Myocyte (in vitro differentiated cells): ENCODE measurements around the gene LRRC75B. TPM values are rescaled to one million over a fixed set of nuclear protein-coding genes. Genes with fewer than 3 reads are reported as not detected.

Experiments used
- DNase-seq: peaks from one replicate; pipeline ENCODE4 v3.0.0-alpha.2; 2012; ENCODE audit warnings: low read depth
- total RNA-seq: library from RNA; depleted of rRNA; stranded (reverse); fragments of >200 nt; gene quantifications from 2 replicates; pipeline ENCODE4 v1.2.3, GENCODE V29; 2014

The LRRC75B gene
- total RNA-seq, 1 donor from 2014 or later = 10.0 TPM

DNA sequence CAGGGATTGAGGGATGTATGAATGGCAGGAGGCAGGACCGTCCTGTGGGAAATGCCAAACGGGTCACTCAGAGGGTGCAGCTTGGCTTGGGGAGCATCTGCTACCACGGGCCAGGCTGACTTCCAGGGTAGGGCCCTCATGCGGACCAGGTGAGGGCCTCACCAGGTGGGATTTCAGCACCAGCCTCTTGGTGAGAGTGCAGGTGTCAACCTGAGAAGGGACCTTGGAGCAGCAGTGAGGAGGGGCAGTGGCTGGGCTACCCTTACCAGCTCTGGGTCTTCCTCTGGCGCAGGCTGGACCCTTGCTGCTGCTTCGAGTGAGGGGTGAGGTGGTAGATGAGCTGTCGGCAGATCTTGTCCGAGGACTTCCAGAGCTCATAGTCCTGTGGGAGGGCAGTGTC is 4.9 kb downstream of the LRRC75B start:
- DNase-seq = no peak

DNA sequence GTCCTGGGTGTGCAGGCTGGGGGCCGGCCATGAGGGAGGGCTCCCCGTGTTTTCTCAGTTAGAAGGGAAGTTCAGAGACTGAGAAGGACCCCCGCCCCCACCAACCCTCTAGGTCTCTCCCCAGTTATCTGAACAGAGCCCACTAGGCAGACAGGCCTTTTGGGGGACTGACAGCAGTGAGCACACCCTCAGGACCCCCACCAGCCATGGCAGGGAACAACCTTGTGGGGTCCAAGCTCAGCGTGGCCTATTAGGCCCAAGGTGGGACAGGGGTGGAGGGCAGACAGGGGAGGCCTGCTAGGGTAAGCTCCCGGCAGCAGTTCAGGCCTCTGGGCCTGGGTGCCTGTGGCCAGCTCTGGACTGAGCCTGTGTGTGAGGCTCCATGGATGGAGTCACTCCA is 5.6 kb downstream of the LRRC75B start:
- DNase-seq = no peak

DNA sequence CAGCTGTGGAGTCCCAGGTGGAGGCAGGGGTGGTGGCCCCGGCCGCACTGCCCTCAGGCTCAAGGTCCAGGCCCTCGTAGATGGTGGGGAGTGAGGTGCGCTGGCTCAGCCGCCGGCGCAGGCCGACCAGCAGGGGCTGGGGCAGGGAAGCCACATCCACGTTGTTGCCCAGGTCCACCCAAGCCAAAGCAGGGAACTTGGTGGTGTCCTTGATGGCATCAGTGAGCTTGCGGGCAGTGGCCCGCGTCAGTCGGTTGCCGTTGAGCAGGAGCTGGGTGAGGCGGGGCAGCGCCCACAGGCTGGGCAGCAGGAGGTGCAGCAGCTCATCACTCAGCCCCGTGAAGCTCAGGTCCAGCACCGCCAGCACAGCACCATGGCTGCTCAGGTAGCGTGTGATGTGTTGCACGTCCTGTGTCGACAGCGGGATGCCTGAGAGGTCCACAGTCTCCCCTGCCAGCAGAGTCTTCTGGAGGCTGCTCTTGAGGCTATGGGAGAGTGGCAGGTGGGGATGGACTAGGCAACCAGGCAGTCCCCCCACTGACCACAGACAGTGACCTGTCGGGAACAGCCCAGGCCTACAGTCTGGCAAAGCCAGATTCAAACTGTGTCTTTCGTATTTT is 6.8 kb downstream of the LRRC75B start:
- DNase-seq = no peak

DNA sequence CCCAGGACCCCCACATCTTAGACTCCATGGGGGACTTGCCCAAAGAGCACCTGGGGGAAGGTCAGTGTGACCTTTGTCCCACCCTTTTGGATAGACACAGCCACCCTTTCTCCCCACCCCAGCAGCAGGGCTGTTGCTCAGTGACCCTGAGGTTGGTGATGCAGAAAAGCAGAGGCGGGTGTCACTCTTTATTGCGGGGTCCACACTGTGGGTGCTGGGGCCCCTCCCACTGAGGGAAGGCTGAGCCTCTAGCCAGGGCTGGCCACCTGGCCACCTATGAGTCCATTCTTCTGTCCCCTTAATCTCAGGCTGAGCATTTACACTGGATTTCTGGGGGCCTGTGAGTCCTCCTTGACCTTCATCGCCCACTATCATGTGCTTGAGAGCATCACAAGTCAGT is 7.4 kb downstream of the LRRC75B start:
- DNase-seq = no peak

DNA sequence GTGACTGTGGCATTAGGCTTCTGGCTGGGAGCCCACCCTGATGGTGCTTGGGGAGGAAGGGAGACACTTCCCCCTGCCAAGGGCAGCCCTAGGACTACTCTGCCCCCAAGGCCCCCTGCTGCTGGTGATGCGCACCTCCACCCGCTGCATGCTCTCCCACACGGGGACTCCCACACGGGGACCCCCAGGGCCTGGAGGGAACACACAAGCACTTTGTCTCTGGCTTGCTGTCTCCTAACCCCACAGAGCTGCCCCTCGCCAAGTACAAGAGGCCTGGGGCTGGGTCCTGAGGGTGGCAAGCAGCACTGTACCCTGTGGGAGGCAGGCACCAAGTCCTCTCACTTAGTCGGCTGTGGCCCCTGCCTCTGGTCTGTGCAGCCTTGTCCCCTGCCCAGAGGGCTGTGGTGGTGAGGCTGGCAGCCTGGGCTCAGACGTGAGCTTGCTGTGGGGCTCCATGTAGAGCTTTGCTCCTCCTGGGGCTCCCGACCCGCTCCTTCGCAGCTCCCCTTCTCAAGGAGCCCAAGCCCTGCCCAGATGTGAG is 7.9 kb downstream of the LRRC75B start:
- DNase-seq = no peak

DNA sequence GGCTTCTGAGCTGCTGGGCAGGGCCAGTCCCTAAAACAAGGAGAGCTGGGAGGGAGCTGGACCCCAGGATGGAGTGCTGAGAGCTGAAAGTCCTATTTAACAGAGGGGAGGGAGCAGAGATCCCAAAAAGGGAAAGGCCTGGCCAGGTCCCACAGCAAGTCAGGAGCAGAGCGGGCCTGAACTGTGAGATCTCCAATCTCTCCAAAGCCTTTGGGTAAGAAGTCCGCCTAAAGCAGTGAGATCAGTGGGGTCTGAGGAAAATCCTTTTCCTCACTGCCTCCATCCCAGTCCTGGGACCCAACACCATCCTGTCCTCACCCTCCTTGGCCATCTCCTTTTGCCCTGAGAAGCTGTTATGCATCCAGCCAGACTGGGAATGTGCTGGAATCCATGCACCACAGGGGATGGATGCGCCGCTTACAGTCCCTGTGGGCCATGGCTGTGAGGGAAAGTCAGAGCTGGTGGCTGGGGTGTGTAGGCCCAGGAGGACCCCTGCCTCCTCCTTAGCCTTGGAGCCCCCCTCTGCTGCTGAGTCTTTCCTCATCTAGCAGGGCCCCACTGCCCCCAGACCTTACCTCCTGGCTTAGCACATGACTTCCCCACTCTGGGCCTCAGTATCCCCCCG is 8.6 kb downstream of the LRRC75B start:
- DNase-seq = no peak

DNA sequence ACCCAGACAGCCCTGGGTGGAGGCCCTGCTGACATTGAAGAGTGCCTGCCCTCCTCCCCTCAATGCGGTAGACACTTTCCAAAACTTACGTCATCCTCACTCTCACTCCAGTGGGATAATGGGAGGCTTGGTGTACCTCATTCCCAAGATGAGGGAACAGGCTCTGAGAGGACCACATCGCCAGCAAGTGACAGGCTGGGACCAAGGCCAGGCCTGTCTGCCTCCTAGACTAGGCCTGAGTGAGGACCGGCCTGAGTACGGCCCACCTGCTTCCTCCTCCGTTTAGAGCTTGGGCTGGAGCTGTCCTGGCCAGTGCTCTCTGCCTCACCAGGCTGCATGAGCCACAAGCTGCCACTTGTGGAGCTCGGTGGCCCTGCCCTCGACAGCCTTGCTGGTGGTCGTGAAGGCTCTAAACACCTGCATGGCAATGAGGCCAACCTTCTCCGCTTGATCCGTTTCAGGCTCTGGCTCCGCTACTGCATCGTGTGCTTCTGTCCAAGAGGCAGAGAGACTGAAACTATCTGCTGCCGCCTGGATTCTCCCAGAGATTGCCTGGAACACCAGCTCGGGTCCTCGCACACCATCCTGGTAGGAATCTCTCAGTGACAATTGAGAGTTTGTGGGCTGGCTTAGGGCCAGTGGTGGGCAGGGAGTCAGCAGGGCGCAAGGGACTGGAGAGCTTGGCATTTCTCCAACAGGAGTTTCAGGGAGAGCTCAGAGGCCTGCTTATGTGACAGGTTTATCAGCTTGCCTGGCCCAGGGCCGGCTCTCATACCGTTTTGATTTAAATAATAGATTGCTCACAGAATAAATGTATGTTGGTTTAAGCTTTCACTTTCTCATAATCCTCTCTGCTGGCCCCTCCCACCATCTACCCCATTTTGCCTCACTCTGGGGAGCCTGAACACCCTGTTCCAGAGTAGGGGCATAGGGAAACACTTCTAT is 9.4 kb downstream of the LRRC75B start:
- DNase-seq = peak; percentile 78

DNA sequence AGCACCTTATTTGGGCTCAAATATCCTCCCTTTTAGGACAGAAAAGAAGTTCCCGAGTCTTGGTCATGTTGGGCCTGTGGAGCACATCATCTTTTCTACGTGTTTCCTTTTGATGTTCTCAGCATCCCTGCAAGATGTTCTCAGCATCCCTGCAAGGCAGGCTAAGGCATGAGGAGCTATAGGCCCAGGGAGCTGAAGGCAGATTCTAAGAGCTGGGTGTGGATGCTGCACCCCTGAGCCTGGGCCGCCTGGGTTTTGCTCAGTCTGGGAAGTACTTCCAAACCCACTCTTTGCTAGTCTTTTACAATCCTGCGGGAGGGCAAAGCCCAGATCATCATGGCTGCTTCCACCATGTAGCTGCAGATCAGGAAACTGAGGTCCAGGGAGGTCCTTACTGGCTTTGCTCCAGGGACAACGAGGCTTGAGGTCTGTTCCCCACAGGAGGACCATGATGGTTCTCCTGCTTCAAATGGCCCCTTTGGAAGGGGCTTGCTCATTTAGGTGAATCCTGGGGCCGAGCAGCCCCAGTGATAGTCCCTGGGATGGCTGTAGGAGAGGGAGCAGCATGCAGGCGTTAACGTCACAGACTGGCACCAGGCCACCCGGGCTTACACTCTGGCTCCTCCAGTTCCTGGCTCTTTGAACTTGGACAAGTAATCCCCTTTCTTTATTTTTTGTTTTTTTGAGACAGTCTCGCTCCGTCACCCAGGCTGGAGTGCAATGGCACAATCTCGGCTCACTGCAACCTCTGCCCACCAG is 10.6 kb downstream of the LRRC75B start:
- DNase-seq = no peak

DNA sequence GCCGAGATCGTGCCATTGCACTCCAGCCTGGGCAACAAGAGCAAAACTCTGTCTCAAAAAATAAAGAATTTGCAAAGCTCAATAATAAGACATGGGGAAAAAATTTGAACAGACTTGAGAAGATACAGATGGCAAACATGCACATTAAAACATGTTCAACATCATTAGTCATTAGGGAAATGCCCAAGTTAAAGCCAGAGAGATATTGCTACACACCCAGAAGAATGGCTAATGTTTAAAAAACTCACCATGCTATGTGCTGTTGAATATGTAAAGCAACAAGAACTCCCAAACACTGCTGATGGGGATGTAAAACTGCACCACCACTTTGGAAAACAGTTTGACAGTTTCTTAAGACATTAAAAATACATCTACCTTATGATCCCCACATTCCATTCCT is 12.6 kb downstream of the LRRC75B start:
- no peak for DNase-seq

DNA sequence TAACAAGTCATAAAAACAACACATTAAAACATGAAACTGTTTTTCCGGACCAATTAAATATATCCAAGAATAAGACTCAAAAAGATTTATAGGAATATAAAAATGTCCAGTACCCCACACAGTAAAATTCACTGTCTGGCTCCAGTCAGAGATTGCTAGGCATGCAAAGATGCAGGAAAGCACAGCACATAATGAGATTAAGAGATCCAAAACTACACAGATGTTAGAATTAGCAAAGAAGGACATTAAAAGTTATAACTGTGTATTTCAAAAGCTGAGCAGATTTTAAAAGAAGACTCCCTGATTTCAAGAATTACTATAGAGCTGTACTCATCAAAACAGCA is 13.6 kb downstream of the LRRC75B start:
- DNase-seq = no peak

DNA sequence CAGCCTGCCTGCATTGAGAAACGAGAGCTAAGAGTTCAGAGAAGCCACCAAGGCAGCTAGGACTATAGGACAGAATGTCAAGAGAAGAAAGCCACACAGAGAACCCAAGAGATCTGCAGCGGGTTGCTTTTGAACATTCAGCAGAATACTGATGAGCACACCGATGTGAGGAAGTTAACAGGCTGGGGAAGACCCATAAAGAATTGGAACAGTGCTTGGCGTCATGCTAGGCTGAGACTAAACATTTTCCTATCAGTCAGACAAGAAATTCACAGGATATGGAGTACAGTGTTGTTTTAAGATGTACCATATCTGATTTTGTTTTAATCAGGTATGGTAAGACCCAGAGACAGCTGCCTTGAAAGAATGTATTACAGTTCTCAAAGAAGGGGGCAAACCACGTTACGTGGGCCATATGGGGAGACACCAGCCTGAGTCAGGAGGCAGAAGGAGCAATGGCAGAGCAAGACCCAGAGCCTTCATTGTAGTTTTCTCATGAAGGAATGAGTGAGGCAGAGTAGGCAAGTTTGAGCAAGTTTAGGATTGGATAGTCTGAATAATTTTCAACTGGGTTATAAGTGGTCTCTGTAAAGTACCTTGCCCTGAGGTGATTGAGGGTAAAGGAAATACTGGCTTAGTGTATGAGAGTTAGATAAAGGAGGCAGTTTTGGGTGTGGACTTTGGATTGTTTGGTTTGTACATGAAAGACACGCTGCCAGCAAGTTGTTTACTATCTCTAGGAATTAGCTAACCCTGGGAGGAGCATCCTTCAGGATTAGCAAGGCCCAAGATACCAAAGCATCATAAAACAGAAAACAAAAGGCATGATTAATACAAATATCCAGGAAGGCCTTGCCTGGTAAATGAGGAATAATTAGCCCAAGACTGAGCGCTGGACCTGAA is 14.3 kb downstream of the LRRC75B start:
- DNase-seq = no peak

DNA sequence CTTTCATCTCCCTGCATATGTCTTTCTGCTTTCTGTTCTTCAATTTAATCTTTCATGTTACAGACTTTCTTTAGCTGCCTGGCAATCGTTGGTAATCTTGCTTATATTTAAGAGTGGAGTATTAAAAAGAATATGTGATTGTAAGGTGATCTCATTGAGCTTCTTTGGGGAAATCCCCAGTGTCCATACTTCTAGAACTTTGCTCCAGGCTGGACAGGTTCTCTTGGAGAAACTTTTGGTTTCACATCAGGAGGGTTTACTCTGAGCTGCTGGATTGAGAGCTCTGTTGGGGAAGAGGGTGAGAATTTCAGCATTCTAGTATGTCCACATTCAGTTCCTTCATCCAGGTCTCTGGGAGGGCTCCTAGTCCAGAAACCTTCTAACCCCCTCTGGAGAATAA is 16.1 kb downstream of the LRRC75B start:
- DNase-seq = no peak

DNA sequence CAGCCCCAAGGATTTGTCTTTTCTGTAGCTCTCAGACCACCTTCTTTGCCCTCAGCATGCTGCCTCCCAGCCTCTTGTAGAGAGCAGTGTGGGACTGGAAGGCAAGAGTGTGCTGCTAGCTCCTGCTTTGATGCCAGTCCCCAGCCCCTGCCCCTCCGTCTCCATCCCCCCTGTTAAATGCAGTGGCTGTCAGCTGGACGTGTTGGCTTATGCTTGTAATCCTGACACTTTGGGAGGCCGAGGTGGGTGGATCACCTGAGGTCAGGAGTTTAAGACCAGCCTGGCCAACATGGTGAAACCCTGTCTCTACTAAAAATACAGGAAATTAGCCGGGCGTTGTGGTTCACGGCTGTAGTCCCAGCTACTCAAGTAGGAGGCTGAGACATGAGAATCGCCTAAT is 21.6 kb downstream of the LRRC75B start:
- DNase-seq = no peak

DNA sequence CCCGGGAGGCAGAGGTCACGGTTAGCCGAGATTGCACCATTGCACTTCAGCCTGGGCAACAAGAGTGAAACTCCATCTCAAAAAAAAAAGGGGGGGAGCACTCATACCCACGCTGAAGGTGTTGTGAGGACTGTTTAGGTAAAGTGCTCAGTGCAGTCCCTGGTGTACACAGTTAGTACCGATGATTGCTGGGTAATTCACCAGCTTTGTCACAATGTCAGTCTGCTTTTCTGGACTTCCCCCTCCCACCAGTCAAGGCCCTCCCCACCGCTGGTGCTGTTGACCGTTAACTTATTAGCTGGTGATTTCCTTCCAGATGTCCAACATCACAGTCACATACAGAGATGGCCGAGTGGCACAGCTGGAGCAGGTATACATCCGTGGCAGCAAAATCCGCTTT is 25.2 kb downstream of the LRRC75B start:
- DNase-seq = no peak

DNA sequence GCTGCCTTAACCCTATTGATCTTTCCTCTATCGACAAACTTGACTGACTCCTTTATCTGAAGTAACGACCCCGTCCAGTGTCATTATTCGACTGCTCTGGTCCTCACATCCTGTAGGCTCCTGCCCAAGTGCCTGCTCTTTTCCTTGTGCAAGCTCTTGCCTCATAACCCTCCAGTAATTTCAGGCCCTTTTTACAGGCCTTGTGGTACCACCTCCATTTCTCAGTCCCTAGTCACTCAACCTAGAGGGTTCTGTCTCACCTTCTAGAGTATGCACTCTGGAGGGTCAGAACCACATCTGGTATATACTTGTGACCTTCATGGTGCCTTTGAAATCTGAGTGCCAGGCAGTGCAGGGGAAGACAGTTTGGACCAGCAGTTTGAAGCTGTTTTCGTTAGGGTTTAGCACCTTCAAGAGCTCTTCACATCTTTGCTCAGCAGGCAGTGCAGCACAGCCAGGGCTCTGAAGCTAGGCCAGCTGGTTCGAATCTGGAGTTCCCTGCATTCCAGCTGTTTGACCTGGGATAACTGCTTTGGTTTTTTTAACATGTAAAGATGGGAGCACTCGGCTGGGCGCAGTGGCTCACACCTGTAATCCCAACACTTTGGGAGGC is 25.9 kb downstream of the LRRC75B start:
- DNase-seq = no peak

DNA sequence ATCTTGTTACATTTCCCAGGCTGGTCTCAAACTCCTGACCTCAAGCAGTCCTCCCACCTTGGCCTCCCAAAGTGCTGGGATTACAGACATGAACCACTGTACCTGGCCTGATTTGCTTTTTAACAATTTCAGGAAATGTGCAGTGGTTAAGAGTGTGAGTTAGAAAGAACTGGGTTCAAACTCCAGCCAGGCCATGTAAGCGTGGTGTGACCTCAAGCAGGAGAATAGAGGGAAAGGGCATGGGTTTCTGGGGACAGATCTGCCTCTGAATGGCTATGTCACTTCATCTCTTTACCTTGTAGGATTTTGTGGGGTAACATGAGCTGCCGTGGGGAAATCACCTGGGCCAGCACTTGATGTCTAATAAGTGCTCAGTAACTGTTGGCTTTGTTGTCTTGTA is 27.8 kb downstream of the LRRC75B start:
- DNase-seq = no peak

DNA sequence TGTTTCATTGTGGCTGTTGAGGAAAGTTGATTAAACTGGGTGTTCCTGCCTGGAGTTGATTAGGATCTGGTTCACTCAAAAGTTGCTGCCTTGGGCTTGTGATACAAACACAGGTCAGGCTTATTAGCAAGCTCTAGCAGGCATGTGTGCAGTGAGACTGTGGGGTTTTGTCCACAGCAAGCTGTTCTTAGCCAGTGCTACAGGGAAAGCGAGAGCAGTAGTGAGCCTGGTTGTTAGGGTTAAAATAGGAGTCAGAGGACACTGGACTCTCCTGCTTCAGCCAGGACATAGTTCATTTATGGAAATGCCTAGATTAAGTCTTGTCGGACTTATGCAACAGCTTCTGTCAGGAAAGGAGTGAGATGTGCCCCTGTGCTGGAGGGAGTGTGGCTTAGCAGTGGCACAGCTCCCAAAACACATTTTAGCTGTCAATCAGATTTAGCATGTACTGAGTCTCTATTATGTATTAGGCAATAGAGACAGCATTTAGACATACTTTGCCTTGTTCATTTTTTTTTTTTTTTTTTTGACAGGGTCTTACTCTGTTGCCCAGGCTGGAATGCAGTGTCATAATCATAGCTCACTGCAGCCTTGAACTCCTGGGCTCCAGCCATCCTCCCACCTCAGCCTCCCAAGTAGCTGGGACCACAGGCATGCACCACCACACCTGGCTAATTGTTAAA is 28.4 kb downstream of the LRRC75B start:
- peak; percentile 72 for DNase-seq

DNA sequence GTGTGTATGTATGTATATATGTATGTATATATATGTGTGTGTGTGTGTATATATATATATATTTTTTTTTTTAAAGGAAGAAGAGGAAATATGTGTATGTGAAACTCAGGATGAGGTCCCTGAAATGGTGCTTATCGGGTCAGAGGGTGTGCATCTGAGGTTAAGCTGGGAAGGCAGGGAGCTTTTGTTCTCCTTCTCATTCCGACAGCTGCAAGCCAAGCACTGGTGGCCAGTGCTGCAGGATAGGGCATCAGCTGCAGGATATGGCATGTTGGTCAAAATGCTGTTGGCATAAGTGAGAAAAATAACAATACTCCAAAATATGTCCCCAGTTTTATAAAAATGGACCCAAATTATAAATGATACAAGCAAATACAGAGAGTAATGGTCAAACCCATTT is 29.6 kb downstream of the LRRC75B start:
- DNase-seq = peak; percentile 84

DNA sequence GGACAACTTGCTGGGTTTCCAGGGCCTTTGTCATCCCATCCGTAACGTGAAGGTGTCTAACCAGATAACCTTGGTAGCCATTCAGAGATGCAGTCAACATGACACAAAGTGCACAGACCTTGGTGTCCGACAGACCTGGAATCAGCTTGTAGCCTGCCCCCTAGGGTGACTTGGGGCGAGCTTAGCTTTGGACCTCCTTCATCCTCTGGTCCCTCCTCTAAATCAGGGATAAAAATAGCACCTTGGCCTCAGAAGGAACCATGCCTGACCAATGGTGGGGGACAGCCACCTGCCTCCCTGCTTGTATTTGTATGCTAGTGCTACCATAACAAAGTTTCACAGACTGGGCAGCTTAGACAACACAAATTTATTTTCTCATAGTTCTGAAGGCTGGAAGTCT is 33.4 kb downstream of the LRRC75B start:
- DNase-seq = peak; percentile 78
